A549 (cell line): ENCODE data around the gene HLF. TPM values are rescaled to one million over a fixed set of nuclear protein-coding genes. Genes with fewer than 3 reads are reported as not detected.

Experiments used
- ATAC-seq, 2 experiments: fragments of 200-7000 bp in 1 of 2; fragments of >200 bp in 1 of 2; cut with Nextera tagmentation in 1 of 2; cut with Tn5 transposase in 1 of 2; 3 replicates each; pipeline versions ENCODE4 v1.8.0 to v1.9.1; 2018 to 2020; ENCODE audit warnings: mild to moderate bottlenecking in 1 of 2, moderate library complexity in 1 of 2
- CTCF ChIA-PET: fragments of 300-600 bp; sonication (Branson Sonifier 250); formaldehyde crosslinking; extraction: SDS; loops from one replicate; lab custom pipeline; 2021; ENCODE audit warnings: antibody characterized with exemption, inconsistent platforms; lab: Yijun Ruan, JAX
- POLR2A ChIA-PET: fragments of 350-600 bp; formaldehyde crosslinking; extraction: SDS; loops from one replicate; lab custom pipeline; 2021; ENCODE audit warnings: antibody characterized with exemption, inconsistent platforms; lab: Yijun Ruan, JAX
- DNase-seq, 2 experiments: peaks; one replicate each; pipeline versions ENCODE4 v3.0.0 to v3.0.0-alpha.2; 2011 to 2016; ENCODE audit warnings: low read depth in 1 of 2, low spot score in 1 of 2
- FAIRE-seq: peaks from 2 replicates; lab custom pipeline; 2011; peaks lifted over from hg19 to GRCh38; lab: Jason Lieb, UNC
- H3K27ac ChIP-seq, 2 experiments: fragments of >200 bp; sonication (Bioruptor Twin); formaldehyde crosslinking; 3 replicates each; pipeline ENCODE4 v1.5.1; 2016 to 2017
- H3K4me1 ChIP-seq: fragments of >200 bp; sonication (Bioruptor Twin); formaldehyde crosslinking; 3 replicates; pipeline ENCODE4 v1.6.1; 2016
- H3K4me2 ChIP-seq: fragments of >200 bp; sonication (Bioruptor Twin); formaldehyde crosslinking; 3 replicates; pipeline ENCODE4 v1.6.1; 2016
- H3K4me3 ChIP-seq: fragments of >200 bp; sonication (Bioruptor Twin); formaldehyde crosslinking; 3 replicates; pipeline ENCODE4 v1.5.1; 2016
- H3K9me3 ChIP-seq: fragments of >200 bp; sonication (Bioruptor Twin); formaldehyde crosslinking; 3 replicates; pipeline ENCODE4 v1.6.1; 2016
- ATOH8 ChIP-seq: fragments of 250-450 bp; sonication (Bioruptor Pico); IDR thresholded peaks from 2 replicates; pipeline ENCODE4 v1.5.0; 2020; ENCODE audit warnings: low read depth, mild to moderate bottlenecking, moderate library complexity
- BCL3 ChIP-seq: fragments of >200 bp; sonication (Bioruptor Twin); formaldehyde crosslinking; IDR thresholded peaks from 3 replicates; pipeline ENCODE4 v1.6.1; 2016
- CEBPB ChIP-seq, 2 experiments: fragments of >200 bp in 1 of 2; sonication (Bioruptor Twin) in 1 of 2; formaldehyde crosslinking in 1 of 2; IDR thresholded peaks; 2 replicates each; pipeline ENCODE4 v1.6.1; 2012 to 2016
- EHF ChIP-seq: fragments of 250-450 bp; sonication (Bioruptor Pico); IDR thresholded peaks from 2 replicates; pipeline ENCODE4 v1.5.0; 2020; ENCODE audit warnings: mild to moderate bottlenecking
- FOSB ChIP-seq: fragments of 250-450 bp; sonication (Bioruptor Pico); IDR thresholded peaks from 2 replicates; pipeline ENCODE4 v1.5.0; 2020; ENCODE audit warnings: mild to moderate bottlenecking, moderate library complexity
- FOSL2 ChIP-seq, 2 experiments: fragments of 450-650 bp in 1 of 2; fragments of >200 bp in 1 of 2; sonication (Bioruptor Twin) in 1 of 2; formaldehyde crosslinking; IDR thresholded peaks; 2 replicates each; pipeline versions ENCODE4 v1.5.0 to v1.6.1; 2016 to 2020; ENCODE audit warnings: mild to moderate bottlenecking in 1 of 2, moderate library complexity in 1 of 2
- HEYL ChIP-seq: fragments of 250-450 bp; sonication (Bioruptor Pico); IDR thresholded peaks from 2 replicates; pipeline ENCODE4 v1.8.0; 2021; ENCODE audit warnings: mild to moderate bottlenecking, moderate library complexity
- HMGXB4 ChIP-seq: fragments of 250-450 bp; sonication (Bioruptor Pico); IDR thresholded peaks from 2 replicates; pipeline ENCODE4 v1.5.0; 2021; ENCODE audit warnings: mild to moderate bottlenecking, moderate library complexity, borderline replicate concordance
- HOXB13 ChIP-seq: fragments of 250-450 bp; sonication (Bioruptor Pico); IDR thresholded peaks from 2 replicates; pipeline ENCODE4 v1.5.0; 2020; ENCODE audit warnings: low read depth, mild to moderate bottlenecking, moderate library complexity
- HOXB5 ChIP-seq: fragments of 250-450 bp; sonication (Bioruptor Pico); IDR thresholded peaks from 2 replicates; pipeline ENCODE4 v1.5.0; 2020; ENCODE audit warnings: mild to moderate bottlenecking, moderate library complexity
- MAX ChIP-seq: IDR thresholded peaks from 2 replicates; pipeline ENCODE4 v1.6.1; 2012
- MAZ ChIP-seq: fragments of 150-350 bp; IDR thresholded peaks from 2 replicates; pipeline ENCODE4 v1.6.1; 2014; ENCODE audit warnings: antibody characterized with exemption, low read depth, low read length, borderline replicate concordance
- PHF8 ChIP-seq: fragments of 200-600 bp; sonication (generic); IDR thresholded peaks from 2 replicates; pipeline ENCODE4 v1.6.1; 2016; ENCODE audit warnings: low read depth, mild to moderate bottlenecking, antibody characterized with exemption, moderate library complexity, borderline replicate concordance
- POLR2AphosphoS2 ChIP-seq: conservative IDR thresholded peaks from 2 replicates; pipeline ENCODE4 v1.6.1; 2012; ENCODE audit warnings: low read length, improper control_type of control experiment, inconsistent platforms
- RNF2 ChIP-seq: fragments of 200-600 bp; sonication (generic); IDR thresholded peaks from 2 replicates; pipeline ENCODE4 v1.6.1; 2016; ENCODE audit warnings: low read depth, mild to moderate bottlenecking, antibody characterized with exemption, moderate library complexity, borderline replicate concordance
- SMC3 ChIP-seq: fragments of >200 bp; sonication (Bioruptor Twin); formaldehyde crosslinking; IDR thresholded peaks from 3 replicates; pipeline ENCODE4 v1.6.1; 2018; ENCODE audit warnings: inconsistent platforms
- ZC3H11A ChIP-seq: fragments of 450-650 bp; IDR thresholded peaks from 2 replicates; pipeline ENCODE4 v1.6.1; 2014; ENCODE audit warnings: antibody characterized with exemption, mild to moderate bottlenecking
- ZNF302 ChIP-seq: fragments of 250-450 bp; sonication (Bioruptor Pico); IDR thresholded peaks from 2 replicates; pipeline ENCODE4 v1.9.0; 2021; ENCODE audit warnings: inconsistent platforms, mild to moderate bottlenecking, moderate library complexity
- ZSCAN20 ChIP-seq: fragments of 250-450 bp; sonication (Bioruptor Pico); IDR thresholded peaks from 2 replicates; pipeline ENCODE4 v1.8.0; 2022; ENCODE audit warnings: mild to moderate bottlenecking, moderate library complexity
- WGBS: methylation state at CpG from one replicate; pipeline ENCODE4 v1.1.6; 2017; ENCODE audit errors: missing lambda C conversion rate; 5-methylcytosine and 5-hydroxymethylcytosine counted together
- polyA plus RNA-seq, 4 experiments: library from polyadenylated mRNA; depleted of rRNA in 3 of 4; stranded (reverse); fragments of >200 nt; fragmentation: RNase III in 1 of 4; extraction: RNeasy Plus Mini Kit Qiagen cat#74134 plus additional on column Dnase treatment in 1 of 4; gene quantifications; 2 replicates in 3 of 4; 3 replicates in 1 of 4; pipeline ENCODE4 v1.2.3, GENCODE V29; 2011 to 2017

The HLF gene
- polyA plus RNA-seq, 2 of the 4 experiments (the other 2 are of a cell fraction) = 0.35 to 1.0 TPM

GRCh38 chr17:55228683-55229192, 36.0 kb upstream of the HLF start (continued):
- no peak for TF ChIP-seq FOSB
- TF ChIP-seq PHF8 = no peak
- TF ChIP-seq POLR2AphosphoS2 = no peak
- TF ChIP-seq RNF2 = no peak
- TF ChIP-seq HOXB5 = no peak
- TF ChIP-seq CEBPB (IDR thresholded peaks at IDR 0.05) = no peak
- no peak for TF ChIP-seq HMGXB4 (CRISPR knock-in tag)
- no peak for TF ChIP-seq FOSL2 (IDR thresholded peaks at IDR 0.05)
- TF ChIP-seq FOSL2 (CRISPR knock-in tag; IDR thresholded peaks at IDR 0.05) = no peak
- TF ChIP-seq, all 56 proteins: peak for 0

- ATAC-seq = no peak
- Histone ChIP-seq H3K4me2 (no peak overlapping the region), H3K27ac (no peak overlapping the region), H3K4me1 (no peaks in the 10 kb centered on the region), H3K4me3 (no peak overlapping the region), H3K9me3 (no peaks in the 10 kb centered on the region)
- ChIA-PET POLR2A (no interaction called here), CTCF (interaction anchor here (0.6 to 1.5 kb wide), 4 partner anchors 9 to 128 kb away, joined by 3 to 4 read pairs (median 3); no protein-coding TSS in a partner anchor)
- 39% methylated on average over 2 of the region's 2 CpGs for WGBS
- no peak for DNase-seq
- TF ChIP-seq EHF (CRISPR knock-in tag) = no peak
- TF ChIP-seq RNF2 = no peak
- no peak for TF ChIP-seq BCL3
- TF ChIP-seq FOSB = no peak
- TF ChIP-seq ATOH8 (CRISPR knock-in tag) = no peak
- TF ChIP-seq MAZ = no peak
- no peak for TF ChIP-seq HOXB13
- no peak for TF ChIP-seq ZC3H11A
- TF ChIP-seq ZSCAN20 = no peak
- TF ChIP-seq MAX = no peak
- TF ChIP-seq ZNF302 = no peak
- FAIRE-seq = no peak
These were observed 35.5 kb upstream of the HLF start for GRCh38 chr17:55229276-55229675.

GRCh38 chr17:55230716-55231115, 34.0 kb upstream of the HLF start:
- no peak for TF ChIP-seq HOXB13
- H3K4me1 ChIP-seq = no peaks in the 10 kb centered on the region
- FAIRE-seq = no peak
- POLR2A ChIA-PET = no interaction called here
- H3K27ac ChIP-seq = no peak overlapping the region
- no peak for ATAC-seq
- H3K4me3 ChIP-seq = no peak overlapping the region
- CTCF ChIA-PET = interaction anchor here (0.7 to 2.3 kb wide), 6 partner anchors 9 to 237 kb away, joined by 3 to 7 read pairs (median 4); no protein-coding TSS in a partner anchor
- no peak for DNase-seq
- no peak overlapping the region for H3K4me2 ChIP-seq
- no peaks in the 10 kb centered on the region for H3K9me3 ChIP-seq
- WGBS = 50% methylated on average over 1 of the region's 1 CpG

GRCh38 chr17:55233840-55234239, 30.9 kb upstream of the HLF start:
- WGBS = 36% methylated on average over 3 of the region's 3 CpGs
- TF ChIP-seq SMC3 (no peak), HEYL (CRISPR knock-in tag) (no peak), ZNF302 (no peak)
- no peak for ATAC-seq
- ChIA-PET POLR2A (no interaction called here), CTCF (no interaction called here)
- Histone ChIP-seq H3K9me3 (no peaks in the 10 kb centered on the region), H3K4me3 (no peak overlapping the region), H3K27ac (no peak overlapping the region), H3K4me2 (no peak overlapping the region), H3K4me1 (0 out of 3 replicates have a peak, but pooled peaks cover 4% of the 10 kb centered on the region)
- FAIRE-seq = no peak
- no peak for DNase-seq
